ENCODE measurements around the gene VWA3A. TPM values are rescaled to one million over a fixed set of nuclear protein-coding genes. Genes with fewer than 3 reads are reported as not detected.
A peak's percentile ranks its signal among the peaks of the same experiment; 100 is the strongest.

VWA3A gene
- total and polyA plus RNA-seq, 2 of the 4 experiments (the other 2 are of a cell fraction), result not detected

- Histone ChIP-seq H3K27ac (ENCODE audit: insufficient read depth, low read length) (no peak overlapping the region), H2AFZ (replicated peaks; ENCODE audit: low read length, poor library complexity) (no peak overlapping the region), H2BK5ac (ENCODE audit: low read depth, low read length, poor library complexity, severe bottlenecking) (no peak overlapping the region), H3K9me1 (ENCODE audit: insufficient read depth, low read length) (peaks cover 8% of the 10 kb centered on the region; the same call in 1 of the 2 replicates), H3K4me2 (ENCODE audit: low read depth, low read length) (no peak overlapping the region), H3K4ac (ENCODE audit: low read depth, low read length) (no peak overlapping the region), H4K91ac (ENCODE audit: insufficient read depth, low read depth, low read length) (no peak overlapping the region), H3K9me3 (ENCODE audit: control insufficient read depth, insufficient read depth, low read length) (no peaks in the 10 kb centered on the region), H4K5ac (ENCODE audit: low read depth, low read length) (no peak overlapping the region), H3K14ac (replicated peaks; ENCODE audit: low read depth, low read length) (no peak overlapping the region), H3K9ac (ENCODE audit: low read depth, low read length) (no peak overlapping the region), H3K27me3 (ENCODE audit: control insufficient read depth, insufficient read depth, low read length) (no peaks in the 10 kb centered on the region), H2BK20ac (ENCODE audit: low read depth, low read length) (no peak overlapping the region), H3K79me1 (ENCODE audit: low read depth in 1 of 2, low read length in 2 of 2) (peaks cover 0 to 8% of the 10 kb centered on the region in 2 experiments; a peak in 3 of 4 replicates), H2AK5ac (ENCODE audit: low read depth, low read length) (no peak overlapping the region), H3K36me3 (ENCODE audit: control insufficient read depth, insufficient read depth, low read length) (no peaks in the 10 kb centered on the region), H3K56ac (ENCODE audit: extremely low read depth, insufficient read depth, low read length) (no peak overlapping the region), H4K20me1 (ENCODE audit: insufficient read depth, low read length) (0 out of 2 replicates have a peak, but pooled peaks cover 2% of the 10 kb centered on the region), H2AK9ac (replicated peaks; ENCODE audit: low read depth, low read length, poor library complexity) (no peak overlapping the region), H3K18ac (ENCODE audit: low read depth, low read length) (no peak overlapping the region), H4K8ac (ENCODE audit: low read depth in 2 of 2, low read length in 2 of 2) (no peak overlapping the region), H3K4me3 (ENCODE audit: insufficient read depth, low read depth, low read length) (no peak overlapping the region), H3K23ac (ENCODE audit: low read depth, low read length) (no peak overlapping the region), H2BK15ac (ENCODE audit: low read depth, low read length) (no peak overlapping the region), H3K4me1 (ENCODE audit: control insufficient read depth, insufficient read depth, low read length) (peaks cover 4% of the 10 kb centered on the region), H2BK120ac (ENCODE audit: low read depth, low read length) (no peak overlapping the region)
- ATAC-seq (ENCODE audit: low read depth), result no peak
- BruUV-seq (replicated peaks), result no TSS peak
- intact Hi-C loops (cut with micrococcal nuclease), result no loop called here
- WGBS, 2 experiments (ENCODE audit: extremely low coverage in 2 of 2, insufficient read length in 1 of 2), result no CpG with 5 or more reads among the region's 6 CpGs
- TF ChIP-seq RCOR1 (IDR thresholded peaks at IDR 0.05; ENCODE audit: insufficient replicate concordance, low read length) (no peak), MAFK (IDR thresholded peaks at IDR 0.05; ENCODE audit: low read depth, low read length) (peak; percentile 39; the same call in 1 of the 2 replicates)
- no peak for DNase-seq
- in situ Hi-C loops (cut with MboI; ENCODE audit: low sequenced_read_pairs), result loop anchor here (5.0 kb wide), 1 partner anchor 95 kb away; the partner anchor contains the start of gene POLR3E
- POLR2A ChIA-PET (ENCODE audit: unreplicated experiment), result no interaction called here
- dilution Hi-C loops (cut with HindIII; ENCODE audit: low sequenced_read_pairs, unreplicated experiment), result no loop called here
- CTCF ChIA-PET, result no interaction called here
These were observed 109.9 kb downstream of the VWA3A start for GRCh38 chr16:22202261-22202637.

Data from IMR-90 (cell line).